Type B pancreatic cell (in vitro differentiated cells): ENCODE results near the gene SRRM5. TPM values are rescaled to one million over a fixed set of nuclear protein-coding genes. Genes with fewer than 3 reads are reported as not detected.

Source experiments
- DNase-seq: peaks from one replicate; pipeline ENCODE4 v3.0.0; 2021; ENCODE audit warnings: mixed read lengths; ENCODE audit not compliant: unreplicated experiment; ENCODE audit errors: extremely low spot score
- H3K27ac Mint-ChIP-seq: 2 replicates; pipeline ENCODE4 v1.8.0; 2021; ENCODE audit warnings: mild to moderate bottlenecking, mixed read lengths
- H3K27me3 Mint-ChIP-seq: 2 replicates; pipeline ENCODE4 v1.8.0; 2021; ENCODE audit warnings: mixed read lengths
- H3K36me3 Mint-ChIP-seq: 2 replicates; pipeline ENCODE4 v1.8.0; 2021; ENCODE audit warnings: mixed read lengths
- H3K4me1 Mint-ChIP-seq: one replicate; pipeline ENCODE4 v1.8.0; 2021; ENCODE audit warnings: mixed read lengths; ENCODE audit not compliant: unreplicated experiment
- H3K4me3 Mint-ChIP-seq: 2 replicates; pipeline ENCODE4 v1.8.0; 2021; ENCODE audit warnings: mild to moderate bottlenecking, mixed read lengths
- H3K9me3 Mint-ChIP-seq: 2 replicates; pipeline ENCODE4 v1.8.0; 2021; ENCODE audit warnings: mixed read lengths
- total RNA-seq: library from RNA; stranded (reverse); gene quantifications from 2 replicates; pipeline ENCODE4 v1.2.1, GENCODE V29; 2021; ENCODE audit warnings: low replicate concordance
- TF ChIP-seq, protein P1 (sequence below): fragments of 200-600 bp; sonication (generic); conservative IDR thresholded peaks from 2 replicates; pipeline ENCODE4 v1.5.0; 2021; ENCODE audit warnings: antibody characterized with exemption, mild to moderate bottlenecking

SRRM5 gene
- total RNA-seq, 1 donor from 2014 or later, result 0.56 TPM

DNA sequence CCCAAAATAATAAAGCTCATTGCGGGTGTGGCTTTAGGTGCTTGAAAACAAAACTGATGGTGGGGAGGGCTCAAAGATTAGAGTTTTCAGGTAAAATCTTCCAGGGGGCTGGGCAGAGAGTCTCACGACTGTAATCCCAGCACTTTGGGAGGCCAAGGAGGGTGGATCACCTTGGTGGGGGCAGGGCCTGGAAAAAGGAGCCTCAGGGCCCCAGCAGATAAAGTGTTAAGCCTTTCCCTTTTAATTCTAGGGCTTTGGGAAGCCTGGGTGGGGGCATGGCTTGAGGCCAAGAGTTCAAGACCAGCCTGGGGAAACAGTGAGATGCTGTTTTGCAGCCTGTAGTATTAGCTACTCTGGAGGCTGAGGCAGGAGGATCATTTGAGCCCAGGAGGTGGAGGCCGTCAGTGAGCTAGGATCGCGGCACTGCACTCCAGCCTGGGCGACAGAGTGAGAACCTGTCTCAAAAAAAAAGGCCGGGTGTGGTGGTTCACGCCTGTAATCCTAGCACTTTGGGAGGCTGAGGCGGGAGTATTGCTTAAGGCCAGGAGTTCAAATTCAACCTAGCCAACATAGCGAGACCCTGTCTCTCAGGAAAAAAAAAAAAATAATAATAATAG lies 17.7 kb upstream of the SRRM5 start:
- peak overlapping the region; percentile 98 for H3K4me3 Mint-ChIP-seq
- peak overlapping the region; percentile 93 for H3K27ac Mint-ChIP-seq

DNA sequence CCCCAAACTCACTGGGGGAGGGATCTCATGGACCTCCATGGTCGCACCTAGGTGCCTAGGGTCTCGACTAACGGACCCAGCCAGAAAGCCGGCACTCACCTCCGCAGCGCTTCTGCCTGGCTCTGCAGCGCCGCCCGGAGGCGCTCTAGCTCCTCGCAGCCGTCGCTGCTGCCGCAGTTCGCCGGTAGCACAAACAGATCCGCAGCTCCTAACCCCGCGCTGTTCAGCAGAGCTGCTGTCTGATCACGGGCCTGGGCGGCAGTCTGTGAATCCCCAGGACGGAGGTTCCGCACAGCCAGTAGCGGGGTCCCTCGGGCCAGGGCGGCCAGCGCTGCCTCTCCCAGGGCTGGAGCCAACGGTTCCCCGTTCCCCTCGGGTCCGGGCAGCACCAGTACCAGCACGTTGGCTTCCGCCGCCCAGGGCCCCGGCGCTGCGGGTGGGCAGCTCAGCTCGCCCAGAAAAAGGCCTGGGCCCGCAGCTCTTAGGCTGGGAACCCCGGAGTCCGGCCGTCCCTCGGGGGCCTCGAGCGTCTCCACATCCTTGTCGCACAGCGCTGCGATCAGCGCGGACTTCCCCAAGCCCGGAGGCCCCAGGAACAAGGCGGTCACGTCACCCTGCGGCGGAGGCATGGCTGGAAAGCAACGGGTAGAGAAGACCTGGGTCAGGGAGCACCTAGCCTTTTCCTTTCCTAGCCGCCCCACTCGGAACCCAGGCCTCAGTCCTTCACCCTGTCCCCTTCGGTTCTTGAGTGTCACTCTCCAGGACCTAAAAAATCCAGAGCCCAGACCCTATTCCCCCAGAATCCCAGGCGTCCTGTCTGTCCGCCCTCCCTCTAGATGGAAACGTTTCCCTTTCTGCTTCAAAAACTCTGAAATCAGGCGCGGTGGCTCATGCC lies 16.9 kb upstream of the SRRM5 start:
- Mint-ChIP-seq H3K27ac (peak overlapping the region; percentile 98), H3K4me3 (peak overlapping the region; percentile 98), H3K36me3 (peaks cover 16% of the 10 kb centered on the region), H3K27me3 (peaks cover 2% of the 10 kb centered on the region), H3K9me3 (no peaks in the 10 kb centered on the region), H3K4me1 (peaks cover 26% of the 10 kb centered on the region)
- DNase-seq, result peak; percentile 77
- TF ChIP-seq, protein P1, sequence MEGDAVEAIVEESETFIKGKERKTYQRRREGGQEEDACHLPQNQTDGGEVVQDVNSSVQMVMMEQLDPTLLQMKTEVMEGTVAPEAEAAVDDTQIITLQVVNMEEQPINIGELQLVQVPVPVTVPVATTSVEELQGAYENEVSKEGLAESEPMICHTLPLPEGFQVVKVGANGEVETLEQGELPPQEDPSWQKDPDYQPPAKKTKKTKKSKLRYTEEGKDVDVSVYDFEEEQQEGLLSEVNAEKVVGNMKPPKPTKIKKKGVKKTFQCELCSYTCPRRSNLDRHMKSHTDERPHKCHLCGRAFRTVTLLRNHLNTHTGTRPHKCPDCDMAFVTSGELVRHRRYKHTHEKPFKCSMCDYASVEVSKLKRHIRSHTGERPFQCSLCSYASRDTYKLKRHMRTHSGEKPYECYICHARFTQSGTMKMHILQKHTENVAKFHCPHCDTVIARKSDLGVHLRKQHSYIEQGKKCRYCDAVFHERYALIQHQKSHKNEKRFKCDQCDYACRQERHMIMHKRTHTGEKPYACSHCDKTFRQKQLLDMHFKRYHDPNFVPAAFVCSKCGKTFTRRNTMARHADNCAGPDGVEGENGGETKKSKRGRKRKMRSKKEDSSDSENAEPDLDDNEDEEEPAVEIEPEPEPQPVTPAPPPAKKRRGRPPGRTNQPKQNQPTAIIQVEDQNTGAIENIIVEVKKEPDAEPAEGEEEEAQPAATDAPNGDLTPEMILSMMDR, result peak; percentile 89

More for the DNA sequence above, 17.7 kb upstream of the SRRM5 start:
- TF ChIP-seq, protein P1, result no peak
- peaks cover 2% of the 10 kb centered on the region for H3K27me3 Mint-ChIP-seq
- peaks cover 26% of the 10 kb centered on the region for H3K4me1 Mint-ChIP-seq
- peaks cover 20% of the 10 kb centered on the region for H3K36me3 Mint-ChIP-seq
- H3K9me3 Mint-ChIP-seq, result no peaks in the 10 kb centered on the region
- DNase-seq, result no peak

DNA sequence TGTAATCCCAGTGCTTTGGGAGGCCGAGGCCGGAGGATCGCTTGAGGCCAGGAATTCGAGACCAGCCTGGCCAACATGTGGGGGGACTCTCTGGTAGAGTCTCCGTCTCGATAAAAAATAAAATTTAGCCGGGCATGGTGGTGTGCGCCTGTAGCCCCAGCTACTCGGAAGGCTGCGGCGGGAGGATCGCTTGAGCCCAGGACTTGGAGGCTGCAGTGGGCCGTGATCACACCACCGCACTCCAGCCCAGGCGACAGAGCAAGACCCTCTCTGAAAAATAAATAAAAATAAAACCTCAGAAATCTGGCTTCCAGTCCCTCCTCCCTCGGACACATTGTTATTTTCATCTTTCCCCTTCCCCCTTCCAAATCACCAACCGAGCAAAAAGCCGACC lies 16.3 kb upstream of the SRRM5 start:
- TF ChIP-seq, protein P1, result no peak
- Mint-ChIP-seq H3K36me3 (peaks cover 14% of the 10 kb centered on the region), H3K27me3 (peaks cover 2% of the 10 kb centered on the region), H3K27ac (peak overlapping the region; percentile 98), H3K9me3 (no peaks in the 10 kb centered on the region), H3K4me1 (peaks cover 26% of the 10 kb centered on the region), H3K4me3 (peak overlapping the region; percentile 98)
- no peak for DNase-seq

DNA sequence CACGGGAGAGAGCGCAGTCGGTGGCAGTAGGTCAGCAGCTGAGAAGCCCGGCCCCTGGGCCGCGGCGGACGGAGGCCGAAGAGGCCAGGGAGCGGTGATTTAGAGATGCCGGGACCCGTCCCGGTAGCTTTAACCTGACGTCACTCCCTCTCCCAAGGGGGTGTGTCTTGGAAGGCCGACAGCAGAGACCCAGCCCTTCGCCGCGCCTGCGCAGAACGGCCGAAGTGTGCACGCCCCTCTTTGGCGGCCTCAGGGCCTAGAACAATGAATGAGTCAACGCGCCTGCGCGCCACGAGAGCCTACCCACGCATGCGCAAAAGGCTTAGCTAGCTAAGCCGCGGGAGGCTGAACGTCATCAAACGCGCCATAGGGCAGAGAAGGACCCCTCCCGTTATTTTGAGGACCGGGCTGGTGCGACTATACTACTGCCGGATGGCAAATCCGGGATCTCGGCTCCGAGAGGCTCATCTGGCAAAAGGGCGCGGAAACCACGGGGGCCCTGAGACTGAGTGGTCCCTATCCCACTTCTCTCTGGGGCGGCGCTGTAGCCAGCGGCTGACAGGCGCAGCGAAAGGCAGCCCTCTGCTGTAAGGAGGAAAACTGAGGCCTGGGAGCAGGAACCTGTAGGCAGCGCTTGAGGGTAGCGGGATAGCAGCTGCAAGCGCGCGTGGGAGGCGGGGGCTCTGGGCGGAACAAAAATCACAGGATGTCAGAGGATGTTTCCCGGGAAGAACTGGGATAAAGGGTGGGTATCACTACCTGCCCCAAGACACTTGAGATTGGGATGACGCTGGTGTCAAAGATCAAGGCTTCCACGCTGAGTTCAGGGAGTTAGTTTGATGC lies 15.7 kb upstream of the SRRM5 start, which contains the start of the genes IRGQ and ZNF576:
IRGQ (minus strand) TSS at position 136 of the 843 bp plus-strand sequence. CDS start 796 bp downstream, outside the sequence.
ZNF576 (plus strand) TSS at position 597 of the 843 bp plus-strand sequence. CDS start 514 bp downstream, outside the sequence.
- peaks cover 2% of the 10 kb centered on the region for H3K27me3 Mint-ChIP-seq
- H3K4me1 Mint-ChIP-seq, result peaks cover 26% of the 10 kb centered on the region
- H3K27ac Mint-ChIP-seq, result peak within 1 kb of the TSS; percentile 98
- DNase-seq, result peak; percentile 100
- H3K4me3 Mint-ChIP-seq, result peak within 1 kb of the TSS; percentile 98
- peaks cover 11% of the 10 kb centered on the region for H3K36me3 Mint-ChIP-seq
- TF ChIP-seq, protein P1, result peak; percentile 23
- no peaks in the 10 kb centered on the region for H3K9me3 Mint-ChIP-seq

DNA sequence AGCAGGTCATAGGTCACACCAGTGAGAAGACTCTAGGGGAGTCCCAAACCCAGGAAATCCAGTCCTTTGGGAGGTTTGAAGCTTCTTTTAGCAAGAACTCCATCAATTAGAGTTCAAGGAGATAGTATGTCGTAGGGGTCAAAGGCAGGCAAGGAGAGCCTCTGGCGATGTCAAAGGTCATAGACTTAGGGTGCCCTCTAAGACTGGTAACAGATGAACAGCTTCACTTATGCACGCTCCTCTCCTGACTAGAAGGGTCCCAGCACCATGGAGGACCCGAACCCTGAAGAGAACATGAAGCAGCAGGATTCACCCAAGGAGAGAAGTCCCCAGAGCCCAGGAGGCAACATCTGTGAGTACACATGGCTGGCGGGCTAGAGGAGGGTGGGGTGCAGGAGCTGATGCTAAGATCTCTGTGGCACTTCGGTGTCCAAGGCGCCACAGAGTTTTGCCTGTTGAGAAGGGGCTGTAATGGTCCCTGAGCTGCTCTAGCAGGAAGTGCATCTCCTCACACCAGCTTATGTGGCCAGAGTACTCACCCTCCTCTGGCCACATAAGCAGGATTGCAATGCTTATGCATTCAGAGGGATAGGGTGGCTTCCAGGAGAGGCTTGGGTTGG lies 14.9 kb upstream of the SRRM5 start:
- TF ChIP-seq, protein P1, result no peak
- Mint-ChIP-seq H3K9me3 (no peaks in the 10 kb centered on the region), H3K27me3 (peaks cover 2% of the 10 kb centered on the region), H3K36me3 (peaks cover 11% of the 10 kb centered on the region), H3K4me3 (peak overlapping the region; percentile 98), H3K4me1 (peaks cover 26% of the 10 kb centered on the region), H3K27ac (peak overlapping the region; percentile 98)
- no peak for DNase-seq
